GM23248 (cell line): ENCODE results near the gene PNMT.

ENCODE experiments used
- EZH2 ChIP-seq: fragments of 200-600 bp; sonication (generic); IDR thresholded peaks from 2 replicates; pipeline ENCODE4 v1.6.1; 2018; ENCODE audit warnings: antibody characterized with exemption, mild to moderate bottlenecking; ENCODE audit not compliant: insufficient read depth, poor library complexity, severe bottlenecking
- EZH2phosphoT487 ChIP-seq: fragments of 200-600 bp; sonication (generic); IDR thresholded peaks from 2 replicates; pipeline ENCODE4 v1.6.1; 2018; ENCODE audit warnings: antibody characterized with exemption, moderate library complexity, mild to moderate bottlenecking, low read depth; ENCODE audit not compliant: insufficient read depth

DNA sequence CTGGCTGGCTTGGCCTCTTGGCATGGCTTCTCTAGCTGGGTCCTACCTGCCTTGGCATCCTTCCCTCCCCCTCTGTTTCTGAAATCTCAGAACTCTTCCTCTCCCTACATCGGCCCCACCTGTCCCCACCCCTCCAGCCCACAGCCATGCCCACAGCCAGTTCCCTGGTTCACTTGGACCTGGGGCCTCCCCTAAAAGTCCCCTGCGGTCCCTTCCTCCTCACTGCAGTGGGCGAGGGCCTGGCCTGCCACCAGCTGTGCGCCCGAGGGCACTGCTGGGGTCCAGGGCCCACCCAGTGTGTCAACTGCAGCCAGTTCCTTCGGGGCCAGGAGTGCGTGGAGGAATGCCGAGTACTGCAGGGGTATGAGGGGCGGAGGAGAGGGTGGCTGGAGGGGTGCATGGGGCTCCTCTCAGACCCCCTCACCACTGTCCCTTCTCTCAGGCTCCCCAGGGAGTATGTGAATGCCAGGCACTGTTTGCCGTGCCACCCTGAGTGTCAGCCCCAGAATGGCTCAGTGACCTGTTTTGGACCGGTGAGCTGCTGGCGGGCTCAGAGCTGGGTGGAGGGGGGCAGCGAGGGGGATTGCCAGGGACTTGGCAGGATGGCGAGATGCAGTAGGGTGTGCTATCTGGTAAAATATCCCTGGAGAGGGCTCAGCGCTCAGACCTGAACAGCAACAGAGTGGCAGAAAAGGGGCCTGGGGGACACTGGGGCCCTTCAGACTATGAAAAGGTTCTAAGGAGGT lies 48.0 kb downstream of the PNMT start:
- TF ChIP-seq EZH2 (no peak), EZH2phosphoT487 (no peak)
